GM23338 (cell line): ENCODE data around the gene SUGCT. TPM values are rescaled to one million over a fixed set of nuclear protein-coding genes. Genes with fewer than 3 reads are reported as not detected.

Experiments
- ATAC-seq: fragments of 200-7000 bp; cut with Tn5 transposase; 3 replicates; pipeline ENCODE4 v1.9.1; 2020
- DNase-seq: peaks from one replicate; pipeline ENCODE4 v3.0.0-alpha.2; 2015; ENCODE audit warnings: low spot score
- H2AFZ ChIP-seq: fragments of 200-600 bp; sonication (generic); 2 replicates; pipeline ENCODE4 v1.8.0; 2016; ENCODE audit warnings: antibody characterized with exemption, mild to moderate bottlenecking, moderate library complexity
- H3F3A ChIP-seq: fragments of 200-600 bp; sonication (generic); replicated peaks from 2 replicates; pipeline ENCODE4 v1.8.0; 2017; ENCODE audit warnings: antibody characterized with exemption, mixed run types, low read depth
- H3K27ac ChIP-seq: fragments of 200-600 bp; sonication (generic); 2 replicates; pipeline ENCODE4 v1.6.1; 2016; ENCODE audit warnings: low read depth
- H3K27me3 ChIP-seq: fragments of 200-600 bp; sonication (generic); 2 replicates; pipeline ENCODE4 v1.8.0; 2016; ENCODE audit warnings: mild to moderate bottlenecking, mixed run types, moderate library complexity; ENCODE audit not compliant: insufficient read depth
- H3K36me3 ChIP-seq: fragments of 200-600 bp; sonication (generic); 2 replicates; pipeline ENCODE4 v1.8.0; 2016; ENCODE audit warnings: mild to moderate bottlenecking; ENCODE audit not compliant: insufficient read depth
- H3K4me1 ChIP-seq: fragments of 200-600 bp; sonication (generic); 2 replicates; pipeline ENCODE4 v1.8.0; 2016; ENCODE audit warnings: mild to moderate bottlenecking, moderate library complexity; ENCODE audit not compliant: insufficient read depth
- H3K4me2 ChIP-seq: fragments of 200-600 bp; sonication (generic); 2 replicates; pipeline ENCODE4 v1.7.1; 2017; ENCODE audit warnings: mixed run types
- H3K4me3 ChIP-seq: fragments of 200-600 bp; sonication (generic); 2 replicates; pipeline ENCODE4 v1.6.1; 2016; ENCODE audit warnings: mixed run types
- H3K79me2 ChIP-seq: fragments of 200-600 bp; sonication (generic); replicated peaks from 2 replicates; pipeline ENCODE4 v1.8.0; 2017; ENCODE audit warnings: mild to moderate bottlenecking; ENCODE audit not compliant: insufficient read depth
- H3K9me2 ChIP-seq: fragments of 200-600 bp; sonication (generic); 2 replicates; pipeline ENCODE4 v1.8.0; 2017; ENCODE audit not compliant: insufficient read depth
- H4K20me1 ChIP-seq: fragments of 200-600 bp; sonication (generic); replicated peaks from 2 replicates; pipeline ENCODE4 v1.8.0; 2017; ENCODE audit warnings: mild to moderate bottlenecking; ENCODE audit not compliant: insufficient read depth
- H3K27ac Mint-ChIP-seq: 2 replicates; pipeline ENCODE4 v1.8.0; 2020; ENCODE audit warnings: inconsistent platforms, mild to moderate bottlenecking, moderate library complexity, mixed read lengths
- H3K27me3 Mint-ChIP-seq: 3 replicates; pipeline ENCODE4 v1.8.0; 2022; ENCODE audit warnings: low read depth, mild to moderate bottlenecking, moderate library complexity, mixed read lengths, inconsistent platforms; ENCODE audit not compliant: insufficient read depth, poor library complexity
- H3K36me3 Mint-ChIP-seq: 3 replicates; pipeline ENCODE4 v1.8.0; 2021; ENCODE audit warnings: low read depth, mild to moderate bottlenecking, inconsistent platforms, moderate library complexity, mixed read lengths
- H3K4me1 Mint-ChIP-seq: 3 replicates; pipeline ENCODE4 v1.8.0; 2020; ENCODE audit warnings: mild to moderate bottlenecking, inconsistent platforms, mixed read lengths
- H3K4me3 Mint-ChIP-seq: 3 replicates; pipeline ENCODE4 v1.8.0; 2021; ENCODE audit warnings: moderate library complexity, mild to moderate bottlenecking, inconsistent platforms, mixed read lengths
- H3K9me3 Mint-ChIP-seq: 3 replicates; pipeline ENCODE4 v1.8.0; 2020; ENCODE audit warnings: moderate library complexity, mild to moderate bottlenecking, inconsistent platforms, mixed read lengths
- ETS1 ChIP-seq: IDR thresholded peaks from 2 replicates; pipeline ENCODE4 v1.6.1; 2016; ENCODE audit warnings: antibody characterized with exemption
- EZH2 ChIP-seq: fragments of 200-600 bp; sonication (generic); IDR thresholded peaks from one replicate; pipeline ENCODE4 v1.8.0; 2017; ENCODE audit warnings: antibody characterized with exemption, mild to moderate bottlenecking, low read depth; ENCODE audit not compliant: unreplicated experiment
- NANOG ChIP-seq: IDR thresholded peaks from 2 replicates; pipeline ENCODE4 v1.6.1; 2016; ENCODE audit warnings: antibody characterized with exemption, borderline replicate concordance
- POLR2AphosphoS5 ChIP-seq: IDR thresholded peaks from 2 replicates; pipeline ENCODE4 v1.6.1; 2016; ENCODE audit warnings: antibody characterized with exemption, low read depth
- STAT1 ChIP-seq: IDR thresholded peaks from one replicate; pipeline ENCODE4 v1.6.1; 2016; ENCODE audit warnings: antibody characterized with exemption; ENCODE audit not compliant: unreplicated experiment
- ZNF114 ChIP-seq: fragments of 250-450 bp; sonication (Bioruptor Pico); IDR thresholded peaks from 2 replicates; pipeline ENCODE4 v1.5.0; 2020; ENCODE audit warnings: mild to moderate bottlenecking, moderate library complexity
- ZNF331 ChIP-seq: fragments of 250-450 bp; sonication (Bioruptor Pico); IDR thresholded peaks from 2 replicates; pipeline ENCODE4 v1.5.0; 2020; ENCODE audit warnings: low read depth, mild to moderate bottlenecking, moderate library complexity
- ZNF462 ChIP-seq: fragments of 250-450 bp; sonication (Bioruptor Pico); IDR thresholded peaks from 2 replicates; pipeline ENCODE4 v1.5.0; 2020; ENCODE audit warnings: mild to moderate bottlenecking, moderate library complexity
- polyA plus RNA-seq: library from polyadenylated mRNA; unstranded; fragments of >200 nt; fragmentation: Nextera tagmentation; extraction: Ambion mirVana; gene quantifications from 2 replicates; pipeline ENCODE4 v1.2.1, GENCODE V29; 2016
- total RNA-seq: library from RNA; depleted of rRNA; stranded (reverse); fragments of >200 nt; shearing (Covaris generic); gene quantifications from 2 replicates; pipeline ENCODE4 v1.2.3, GENCODE V29; 2014

The SUGCT gene
- total and polyA plus RNA-seq, 2 experiments from 2014 or later: 4.2 to 5.6 TPM

- TF ChIP-seq ETS1 (no peak), EZH2 (no peak), ZNF462 (CRISPR knock-in tag) (no peak)
Observed at GRCh38 chr7:40641701-40642100, 506.9 kb downstream of the SUGCT start (continued).

GRCh38 chr7:40643664-40644063, 508.9 kb downstream of the SUGCT start:
- H3K9me2 ChIP-seq: no peaks in the 10 kb centered on the region
- H3K4me3 ChIP-seq: no peak overlapping the region
- H2AFZ ChIP-seq: no peak overlapping the region
- no peaks in the 10 kb centered on the region for H3K4me1 ChIP-seq
- Mint-ChIP-seq H3K27ac (no peak overlapping the region), H3K4me1 (no peaks in the 10 kb centered on the region; the same call in 2 of the 3 replicates), H3K9me3 (no peaks in the 10 kb centered on the region), H3K4me3 (no peak overlapping the region), H3K36me3 (no peaks in the 10 kb centered on the region), H3K27me3 (peaks cover 2% of the 10 kb centered on the region)
- H3K36me3 ChIP-seq: no peaks in the 10 kb centered on the region
- ATAC-seq (no peak), DNase-seq (no peak)
- H3K27me3 ChIP-seq: no peaks in the 10 kb centered on the region
- H3K4me2 ChIP-seq: no peak overlapping the region
- no peak overlapping the region for H3K27ac ChIP-seq
- no peaks in the 10 kb centered on the region for H3F3A ChIP-seq
- no peaks in the 10 kb centered on the region for H3K79me2 ChIP-seq
- H4K20me1 ChIP-seq: no peaks in the 10 kb centered on the region
- TF ChIP-seq ZNF462 (CRISPR knock-in tag) (no peak), ETS1 (no peak), NANOG (no peak), ZNF331 (CRISPR knock-in tag) (no peak), POLR2AphosphoS5 (no peak), STAT1 (no peak), ZNF114 (CRISPR knock-in tag) (no peak)
